ENCODE data around the gene MYL2.

DNA sequence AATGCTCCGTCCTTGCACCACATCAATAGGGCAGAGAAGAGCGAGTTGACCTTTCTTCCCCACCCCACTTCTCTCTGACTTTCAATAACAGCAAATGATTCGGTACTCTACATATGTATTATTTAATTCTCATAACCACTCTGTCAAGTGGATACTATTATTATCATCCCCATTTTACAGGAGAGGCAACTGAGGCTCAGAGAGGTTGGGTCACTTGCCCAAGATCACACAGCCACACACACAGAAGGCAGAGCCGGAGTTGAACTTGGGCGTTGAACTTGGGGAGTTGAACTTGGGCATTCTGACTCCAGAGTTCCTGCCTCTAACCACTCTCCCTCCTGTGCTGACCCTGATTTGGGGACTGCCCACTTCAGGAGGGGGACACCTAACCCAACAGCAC is 659 bp downstream of the MYL2 start:
- TF ChIP-seq, protein P1, sequence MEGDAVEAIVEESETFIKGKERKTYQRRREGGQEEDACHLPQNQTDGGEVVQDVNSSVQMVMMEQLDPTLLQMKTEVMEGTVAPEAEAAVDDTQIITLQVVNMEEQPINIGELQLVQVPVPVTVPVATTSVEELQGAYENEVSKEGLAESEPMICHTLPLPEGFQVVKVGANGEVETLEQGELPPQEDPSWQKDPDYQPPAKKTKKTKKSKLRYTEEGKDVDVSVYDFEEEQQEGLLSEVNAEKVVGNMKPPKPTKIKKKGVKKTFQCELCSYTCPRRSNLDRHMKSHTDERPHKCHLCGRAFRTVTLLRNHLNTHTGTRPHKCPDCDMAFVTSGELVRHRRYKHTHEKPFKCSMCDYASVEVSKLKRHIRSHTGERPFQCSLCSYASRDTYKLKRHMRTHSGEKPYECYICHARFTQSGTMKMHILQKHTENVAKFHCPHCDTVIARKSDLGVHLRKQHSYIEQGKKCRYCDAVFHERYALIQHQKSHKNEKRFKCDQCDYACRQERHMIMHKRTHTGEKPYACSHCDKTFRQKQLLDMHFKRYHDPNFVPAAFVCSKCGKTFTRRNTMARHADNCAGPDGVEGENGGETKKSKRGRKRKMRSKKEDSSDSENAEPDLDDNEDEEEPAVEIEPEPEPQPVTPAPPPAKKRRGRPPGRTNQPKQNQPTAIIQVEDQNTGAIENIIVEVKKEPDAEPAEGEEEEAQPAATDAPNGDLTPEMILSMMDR (IDR thresholded peaks at IDR 0.05), result no peak
- TF ChIP-seq POLR2A (IDR thresholded peaks at IDR 0.05), result no peak
- TF ChIP-seq POLR2AphosphoS5 (IDR thresholded peaks at IDR 0.05), result no peak

All from suprapubic skin (tissue), 4 donors.